ENCODE data around the gene BCL2. TPM values are rescaled to one million over a fixed set of nuclear protein-coding genes. Genes with fewer than 3 reads are reported as not detected.

Gene BCL2
- total RNA-seq, 1 donor: 4.2 TPM

DNA sequence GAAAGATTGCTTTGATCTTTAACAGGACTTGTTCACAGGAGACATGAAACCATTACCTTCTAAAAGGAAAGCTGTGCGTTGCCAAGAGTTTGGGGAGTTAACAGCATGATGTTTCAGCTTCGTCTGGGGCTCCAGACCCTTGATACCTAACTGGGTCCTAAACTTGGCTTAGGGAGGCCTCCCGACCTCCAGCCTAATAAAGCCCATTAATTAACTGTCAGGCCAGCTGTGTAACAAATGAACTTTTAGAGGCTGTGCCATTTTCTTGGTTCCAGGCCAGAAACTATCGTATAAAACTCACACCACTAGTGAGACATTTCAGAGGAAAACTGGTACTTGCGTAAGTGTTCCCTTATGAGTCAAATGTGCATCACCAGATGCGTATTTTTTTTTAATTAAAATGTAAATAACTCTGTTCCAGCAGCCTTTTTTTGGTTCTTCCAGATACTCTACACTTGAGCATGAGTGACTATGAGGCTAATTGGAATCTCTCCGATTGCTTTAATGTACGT, 236.5 kb downstream of the BCL2 start:
- H3K4me3 ChIP-seq (ENCODE audit: low read depth, low read length): no peak overlapping the region
- DNase-seq (ENCODE audit: low read depth): peak; percentile 22
- no peak for TF ChIP-seq CTCF (IDR thresholded peaks at IDR 0.05; ENCODE audit: insufficient read depth, low read length)

DNA sequence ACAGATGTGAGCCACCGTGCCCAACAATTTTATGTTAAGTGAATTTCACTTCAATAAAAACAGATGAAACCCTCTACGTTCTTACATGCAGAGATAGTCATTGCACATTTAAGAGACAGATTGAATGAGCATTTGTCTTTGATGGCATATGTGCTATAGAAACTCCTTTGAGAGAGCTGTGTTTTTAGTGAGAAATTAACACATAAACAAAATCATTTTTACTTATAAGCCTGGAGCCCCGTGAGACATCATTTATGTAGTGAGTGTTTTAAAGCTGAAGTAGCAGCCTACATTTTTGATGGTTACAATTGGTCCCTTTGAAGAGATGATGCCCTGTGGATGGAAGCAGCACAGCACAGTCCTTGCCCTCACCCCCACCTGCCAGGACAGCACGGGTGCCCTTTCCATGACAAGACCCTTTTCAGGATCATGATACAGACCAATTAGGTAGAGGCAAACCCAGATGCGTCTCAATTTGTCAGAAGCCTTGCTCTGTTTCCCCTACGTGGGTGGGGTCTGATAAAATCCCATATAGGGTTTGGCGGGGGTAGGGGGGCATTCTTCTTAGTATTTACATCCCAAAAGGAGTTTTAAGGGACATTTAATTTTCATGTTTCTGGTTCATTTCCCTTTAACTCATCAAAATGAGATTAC, 237.1 kb downstream of the BCL2 start:
- no peak for TF ChIP-seq CTCF (IDR thresholded peaks at IDR 0.05; ENCODE audit: insufficient read depth, low read length)
- no peak for DNase-seq (ENCODE audit: low read depth)
- no peak overlapping the region for H3K4me3 ChIP-seq (ENCODE audit: low read depth, low read length)

- no peak overlapping the region for H3K4me3 ChIP-seq (ENCODE audit: low read depth, low read length)
- no peak for DNase-seq (ENCODE audit: low read depth)
- no peak for TF ChIP-seq CTCF (IDR thresholded peaks at IDR 0.05; ENCODE audit: insufficient read depth, low read length)
Measured at GRCh38 chr18:63079114-63079513, 240.5 kb downstream of the BCL2 start.

DNA sequence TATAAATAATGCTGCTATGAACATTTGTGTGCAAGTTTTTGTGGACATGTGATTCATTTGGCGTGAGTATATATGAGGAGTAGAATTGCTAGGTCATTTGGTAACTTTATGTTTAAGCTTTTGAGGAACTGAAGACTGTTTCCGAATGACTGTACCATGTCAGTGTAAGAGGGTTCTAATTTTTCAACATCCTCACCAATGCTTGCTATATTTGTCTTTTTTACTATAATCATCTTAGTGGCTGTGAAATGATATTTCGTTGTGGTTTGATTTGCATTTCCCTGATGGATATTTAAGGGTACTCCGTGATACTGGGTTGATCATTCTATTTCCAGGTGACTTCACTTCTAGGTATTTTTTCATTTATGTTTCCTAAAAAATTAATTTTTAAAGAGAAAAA, 241.1 kb downstream of the BCL2 start:
- TF ChIP-seq CTCF (IDR thresholded peaks at IDR 0.05; ENCODE audit: insufficient read depth, low read length): no peak
- no peak for DNase-seq (ENCODE audit: low read depth)

GRCh38 chr18:63074981-63075404, 244.6 kb downstream of the BCL2 start:
- TF ChIP-seq CTCF (IDR thresholded peaks at IDR 0.05; ENCODE audit: insufficient read depth, low read length): no peak
- peak overlapping the region; percentile 31 for H3K4me3 ChIP-seq (ENCODE audit: low read depth, low read length)
- DNase-seq (ENCODE audit: low read depth): peak; percentile 11

More for the DNA sequence above, 241.1 kb downstream of the BCL2 start:
- no peak overlapping the region for H3K4me3 ChIP-seq (ENCODE audit: low read depth, low read length)

- TF ChIP-seq CTCF (IDR thresholded peaks at IDR 0.05; ENCODE audit: insufficient read depth, low read length): no peak
Measured at GRCh38 chr18:63073481-63073880, 246.1 kb downstream of the BCL2 start.

More at GRCh38 chr18:63073481-63073880, 246.1 kb downstream of the BCL2 start:
- DNase-seq (ENCODE audit: low read depth): no peak
- H3K4me3 ChIP-seq (ENCODE audit: low read depth, low read length): no peak overlapping the region

Small RNAs within 50 kb of the gene (small RNA-seq; reads per million reads assigned to genes)
- gene AC022726.1: not detected

Other genes with a start within 250 kb of the BCL2 start
- gene KDSR, start 47.4 kb upstream of the BCL2 start, total RNA-seq (ENCODE audit: low replicate concordance): 55.0 and 64.8 TPM in 2 replicates
- 38.1 and 77.9 TPM in 2 replicates for gene VPS4B, start 102.7 kb upstream of the BCL2 start, total RNA-seq (ENCODE audit: low replicate concordance)
- not detected in 2 replicates for gene SERPINB5, start 157.2 kb upstream of the BCL2 start, total RNA-seq (ENCODE audit: low replicate concordance)
- gene SERPINB12, start 222.6 kb upstream of the BCL2 start, total RNA-seq (ENCODE audit: low replicate concordance): not detected in 2 replicates